HG02884 (cell line): Measurements from ENCODE around the gene ARHGAP24.

Experiments used
- ATAC-seq: cut with Tn5 transposase; IDR thresholded peaks from one replicate; pipeline ENCODE4 v1.9.1; 2021; ENCODE audit warnings: mild to moderate bottlenecking, moderate library complexity; ENCODE audit not compliant: unreplicated experiment

ARHGAP24 gene

DNA sequence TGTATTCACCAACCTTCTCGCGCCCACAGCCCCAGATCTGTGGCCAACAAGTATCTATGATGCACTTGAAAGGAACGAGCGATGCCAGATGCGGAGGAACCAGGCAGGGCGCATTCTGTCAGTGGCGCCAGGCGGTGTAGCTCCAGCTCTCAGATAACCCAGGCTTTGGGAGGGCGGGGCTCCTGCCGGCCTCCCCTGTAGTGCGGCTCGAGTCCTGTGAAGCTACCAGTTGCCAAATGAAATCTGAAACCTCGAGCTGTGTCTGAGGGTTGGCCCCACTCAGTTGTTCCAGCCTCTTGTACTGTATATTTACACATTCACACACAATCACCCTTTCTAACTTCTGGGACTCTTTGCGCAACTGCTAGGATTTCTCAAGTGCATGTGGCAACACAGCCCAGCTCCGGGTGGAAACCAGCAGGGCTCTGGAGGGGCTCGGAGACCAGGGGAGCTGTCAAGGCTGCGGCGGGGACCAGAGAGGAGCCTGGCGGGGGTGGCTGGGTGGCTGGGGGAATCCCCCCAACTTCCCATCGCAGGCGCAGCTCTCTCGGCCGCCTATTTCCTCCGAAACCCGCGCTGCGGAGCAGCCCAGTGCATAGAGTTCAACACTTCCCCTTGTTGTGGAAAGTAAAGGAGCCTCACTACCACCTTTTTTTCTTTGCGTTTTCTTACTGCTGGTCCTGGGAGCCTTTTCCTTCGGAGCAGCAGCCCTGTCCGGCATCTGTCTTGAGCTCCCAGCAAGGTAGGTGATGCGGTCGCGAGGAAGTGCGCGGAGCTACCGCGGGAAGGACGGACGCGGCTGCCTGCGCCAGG lies at the start of gene ARHGAP24:
Gene ARHGAP24, plus strand, starts transcription at position 333 of the 813 bp plus-strand sequence.
- peak; percentile 89 for ATAC-seq

DNA sequence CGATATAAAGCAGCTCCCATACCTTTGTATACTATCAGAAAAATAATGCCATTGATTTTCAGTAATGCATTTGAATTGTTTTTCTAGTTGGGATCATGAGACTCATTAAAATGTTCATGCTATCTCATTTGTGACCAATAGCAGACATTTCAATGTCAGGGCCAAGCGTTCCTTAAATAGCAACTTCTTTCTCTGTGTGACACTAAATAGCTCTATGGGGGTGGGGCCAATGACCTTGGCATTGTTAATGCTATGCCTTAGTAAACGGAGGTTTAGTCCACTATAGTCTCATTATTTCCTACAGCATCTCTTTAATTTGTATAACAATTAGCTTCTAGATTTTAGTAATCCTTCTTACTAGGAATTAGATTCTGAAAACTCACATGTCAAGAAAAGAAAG lies 48.6 kb upstream of the ARHGAP24 start:
- no peak for ATAC-seq

DNA sequence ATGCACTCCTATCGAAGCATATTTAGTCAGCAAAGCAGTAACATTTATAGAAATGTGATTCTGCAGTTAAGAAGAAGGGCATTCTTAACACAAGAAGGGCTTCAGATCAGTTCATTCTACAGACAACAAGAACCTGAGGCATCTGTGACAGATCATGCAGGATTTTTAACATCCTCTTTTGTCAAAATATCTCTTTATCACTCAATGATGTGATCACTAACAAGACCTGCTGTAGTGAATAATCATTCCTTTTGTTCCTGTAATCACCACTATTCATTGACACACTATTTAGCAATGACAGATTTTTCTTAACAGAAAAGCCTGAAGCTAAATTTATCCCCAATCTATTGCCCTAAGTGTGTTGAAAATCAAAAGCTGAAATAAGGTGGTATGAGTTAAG lies 47.8 kb upstream of the ARHGAP24 start:
- ATAC-seq = no peak

DNA sequence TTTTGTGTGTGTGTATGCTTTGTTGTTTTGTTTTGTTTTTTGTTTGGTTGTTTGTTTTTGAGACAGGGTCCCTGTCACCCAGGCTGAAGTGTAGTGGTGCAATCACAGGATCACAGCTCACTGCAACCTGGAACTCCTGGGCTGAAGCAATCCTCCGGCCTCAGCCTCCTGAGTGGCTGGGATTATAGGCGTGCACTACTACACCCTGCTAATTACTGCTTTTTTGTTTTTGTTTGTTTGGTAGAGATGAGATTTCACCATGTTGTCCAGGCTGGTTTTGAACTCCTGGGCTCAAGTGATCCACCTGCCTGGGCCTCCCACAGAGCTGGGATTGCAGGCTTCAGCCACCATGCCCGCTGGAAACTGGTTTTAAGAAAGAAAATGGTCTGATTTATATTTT lies 44.7 kb upstream of the ARHGAP24 start:
- ATAC-seq = no peak

DNA sequence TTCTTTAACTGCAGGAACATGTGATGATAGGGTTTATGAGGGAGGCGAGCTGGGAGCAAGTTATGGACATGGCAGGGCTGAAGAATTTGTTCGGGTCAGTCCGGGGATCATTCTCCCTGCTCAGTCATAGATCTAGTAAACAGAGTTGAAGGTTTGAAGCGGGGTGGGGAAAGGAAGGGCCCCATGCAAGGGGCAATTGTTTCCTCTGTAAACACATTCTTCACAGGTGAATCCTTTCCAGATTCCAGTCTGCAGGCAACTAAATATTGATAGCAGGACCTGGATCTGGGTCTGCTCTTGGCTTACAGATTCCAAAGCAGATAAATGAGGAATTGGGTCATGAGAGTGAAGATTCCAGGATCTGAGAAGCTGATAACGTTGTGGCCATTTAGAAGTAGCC lies 44.3 kb upstream of the ARHGAP24 start:
- no peak for ATAC-seq

DNA sequence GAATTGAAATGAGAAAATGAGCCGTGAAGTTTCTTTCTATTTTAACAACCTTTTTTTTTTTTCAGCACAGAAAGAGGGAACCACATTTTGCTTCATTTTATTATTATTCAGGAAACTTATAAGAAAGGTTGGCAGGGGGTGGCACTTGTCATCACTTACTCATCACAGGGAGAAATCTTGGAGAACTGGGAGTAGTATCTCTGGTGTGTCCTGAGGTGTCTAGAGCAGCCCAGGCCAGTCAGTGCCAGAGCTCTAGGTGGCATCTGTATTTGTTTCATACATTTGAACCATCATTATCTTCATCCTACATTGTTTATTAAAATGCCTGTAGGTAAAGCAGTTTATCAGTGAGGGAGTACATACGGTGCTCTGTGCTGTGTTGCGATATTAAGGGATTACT lies 43.8 kb upstream of the ARHGAP24 start:
- ATAC-seq = no peak

DNA sequence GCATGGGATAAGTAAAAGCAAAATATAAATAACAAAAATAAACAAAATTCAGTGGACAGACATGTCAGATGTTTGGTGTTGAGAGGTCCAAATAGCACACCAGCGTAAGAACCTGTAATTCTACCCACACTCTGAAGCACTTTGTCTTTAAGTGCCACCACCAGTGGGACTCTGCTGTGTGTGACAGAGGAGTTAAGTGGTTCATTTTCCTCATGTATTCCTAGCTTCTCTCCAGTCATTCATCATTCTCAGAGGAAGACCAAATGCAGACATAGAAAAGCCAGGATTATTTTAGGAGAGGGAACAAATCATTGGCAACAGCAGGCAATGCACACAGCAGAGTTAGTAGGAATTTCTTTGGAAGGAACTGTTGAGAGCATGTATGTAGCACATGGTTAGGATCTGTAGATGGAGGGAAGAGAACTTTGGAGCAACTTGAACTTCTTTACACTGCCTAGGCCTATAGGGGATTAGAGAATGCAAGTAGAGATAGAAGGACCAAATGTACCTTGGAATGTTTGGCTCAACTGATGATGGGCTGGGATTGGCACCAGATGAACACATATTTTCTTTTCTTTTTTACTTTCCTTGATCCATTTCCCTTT lies 43.0 kb upstream of the ARHGAP24 start:
- no peak for ATAC-seq

DNA sequence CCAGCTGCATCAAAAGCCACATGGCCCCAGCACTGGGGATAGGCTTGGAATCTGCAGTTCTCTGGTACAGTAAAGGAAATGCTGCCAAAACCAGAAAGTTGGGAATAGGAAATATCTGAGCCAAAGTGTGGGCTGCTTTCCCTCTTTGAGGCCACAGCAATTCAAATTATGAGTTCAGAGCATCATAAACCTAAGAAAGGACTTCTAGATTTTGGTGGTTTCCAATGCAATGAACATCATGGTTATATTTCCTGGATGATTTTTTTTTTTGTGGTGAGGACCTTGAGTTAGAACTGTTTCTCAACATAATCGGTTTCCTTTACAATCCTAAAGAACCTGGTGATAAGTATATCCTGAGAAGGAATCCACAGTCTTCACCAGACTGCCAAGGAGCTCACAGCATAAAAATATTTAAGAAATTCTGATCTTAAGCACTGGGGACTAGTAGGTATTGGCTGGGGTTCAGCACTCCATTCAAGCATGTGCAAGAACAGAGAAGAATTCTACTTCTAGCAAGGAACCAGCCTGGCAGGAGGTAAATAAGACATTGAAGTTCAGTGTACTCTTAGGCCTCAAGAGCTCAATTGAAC lies 29.8 kb upstream of the ARHGAP24 start:
- ATAC-seq = no peak

DNA sequence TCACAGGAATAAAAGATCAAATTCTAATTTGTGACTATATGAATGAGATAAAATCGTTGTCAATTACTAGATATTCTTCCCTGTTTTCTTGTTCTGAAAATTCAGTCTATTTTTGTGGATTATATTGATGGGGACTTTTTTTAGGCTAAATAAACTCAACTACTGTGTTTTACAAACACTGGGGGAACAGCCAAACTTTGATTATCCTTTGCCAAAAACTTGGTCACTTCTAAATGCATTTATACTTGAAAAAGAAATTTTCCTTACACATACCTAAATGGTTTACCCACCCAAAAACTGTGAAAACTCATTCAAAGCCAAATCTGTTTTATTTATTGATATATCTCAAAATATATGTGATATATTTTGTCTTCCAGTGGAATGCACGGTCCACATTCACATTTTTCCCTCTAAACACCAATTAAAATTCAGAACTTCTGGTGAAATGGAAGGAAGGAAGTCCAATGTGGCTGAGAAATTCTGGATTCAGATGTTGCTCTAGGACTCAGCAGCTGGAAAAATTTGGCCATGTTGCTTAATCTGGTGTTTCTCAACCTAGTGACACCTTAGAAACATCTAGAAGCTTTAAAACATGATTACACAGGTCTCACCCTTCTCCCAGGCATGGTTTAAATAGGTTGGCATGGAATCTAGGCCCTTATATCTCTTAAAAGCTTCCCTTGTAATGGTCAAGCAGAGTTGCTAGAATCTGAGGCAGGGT lies 28.6 kb upstream of the ARHGAP24 start:
- no peak for ATAC-seq

DNA sequence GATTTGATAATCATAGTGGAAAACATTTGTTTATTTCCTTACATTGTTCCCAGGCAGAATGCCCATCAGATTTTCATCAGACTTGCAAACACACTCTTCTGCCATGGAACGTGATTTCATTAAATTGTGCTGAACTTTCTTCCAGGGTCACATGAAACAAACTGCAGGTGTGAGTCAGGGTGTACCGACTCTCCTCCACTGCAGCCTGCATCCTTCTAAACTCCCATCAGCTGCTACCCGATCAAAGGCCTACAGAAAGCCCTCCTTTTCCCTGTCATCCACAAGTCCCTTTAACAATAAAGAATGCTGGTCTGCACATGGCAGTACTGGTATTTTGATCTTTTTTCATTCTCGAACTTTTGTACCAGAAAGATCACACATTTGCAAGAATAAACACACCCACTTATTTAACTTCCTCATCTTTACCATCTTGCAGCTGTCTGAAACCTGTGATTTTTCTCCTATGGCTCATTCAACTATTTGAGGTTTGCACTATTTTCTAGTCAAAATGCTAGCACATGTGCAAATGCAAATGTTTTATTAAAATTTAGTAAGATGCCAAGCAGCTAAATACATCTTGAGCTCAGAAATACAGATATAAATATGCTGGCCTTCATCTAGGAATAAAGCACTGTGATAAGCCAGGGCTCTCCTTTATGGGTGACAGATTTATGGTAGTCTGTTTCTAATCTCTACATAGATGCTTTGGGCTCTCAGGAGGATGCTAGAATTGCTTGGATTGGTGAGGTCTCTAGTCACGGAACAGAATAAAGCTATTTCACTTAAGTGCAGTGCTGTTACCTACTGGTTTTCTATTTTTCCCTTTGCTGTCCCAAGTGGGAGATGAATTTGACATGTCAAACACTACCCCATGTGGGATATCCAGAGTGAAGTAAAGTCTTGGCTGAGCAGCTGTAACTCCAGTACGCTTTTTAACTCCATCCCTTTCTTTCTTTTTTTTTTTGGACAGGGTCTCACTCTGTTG lies 25.8 kb upstream of the ARHGAP24 start:
- ATAC-seq = peak; percentile 69

DNA sequence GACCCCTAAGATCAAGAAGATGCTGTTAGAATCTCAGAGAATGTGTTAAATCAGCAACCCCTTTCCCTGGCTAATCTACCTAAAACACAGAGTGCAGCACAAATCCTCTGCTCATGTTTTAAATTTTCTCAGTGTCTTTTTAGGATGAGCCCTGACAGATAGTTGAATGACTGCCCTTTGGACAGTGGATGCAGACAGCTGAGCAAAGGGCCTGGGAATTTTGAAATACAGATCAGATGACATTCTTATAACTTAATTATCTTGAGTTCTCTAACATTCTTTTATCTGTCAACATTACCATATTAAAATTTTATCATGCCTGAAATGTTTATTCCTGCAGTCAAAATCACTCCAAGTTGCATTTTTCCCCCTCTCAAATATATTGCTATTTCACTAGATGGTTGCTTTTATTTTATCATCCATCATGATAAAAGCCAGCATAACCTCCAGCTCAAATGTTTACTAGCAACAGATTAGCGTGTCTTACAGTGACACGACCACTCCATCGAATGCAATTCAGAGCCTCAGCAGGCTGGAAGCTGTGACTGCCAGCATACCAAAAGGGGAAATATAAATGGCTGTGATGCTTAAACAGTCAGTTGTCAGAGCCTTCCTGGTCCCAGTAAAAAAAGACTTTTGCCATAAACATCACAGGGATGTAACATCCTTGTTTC lies 22.8 kb upstream of the ARHGAP24 start:
- ATAC-seq = no peak

DNA sequence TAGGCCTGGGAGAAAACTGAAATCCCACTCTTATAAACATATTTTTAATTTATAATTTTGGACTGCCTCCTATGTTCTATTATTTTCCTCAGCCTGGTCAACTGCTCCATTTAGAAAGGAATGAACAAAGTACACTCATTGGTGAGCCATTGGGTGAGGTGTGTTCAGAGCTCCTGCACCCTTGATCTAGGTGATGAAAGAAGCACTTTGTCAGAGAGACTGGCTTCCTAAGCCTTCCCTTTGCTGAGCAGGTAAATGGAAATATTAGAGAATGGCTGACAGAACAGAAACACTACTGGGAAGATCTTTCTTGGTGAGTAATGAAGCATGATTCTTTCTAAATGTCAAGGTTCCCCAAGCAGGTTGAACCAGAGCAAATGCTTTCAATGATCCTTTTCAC lies 19.0 kb upstream of the ARHGAP24 start:
- ATAC-seq = no peak

DNA sequence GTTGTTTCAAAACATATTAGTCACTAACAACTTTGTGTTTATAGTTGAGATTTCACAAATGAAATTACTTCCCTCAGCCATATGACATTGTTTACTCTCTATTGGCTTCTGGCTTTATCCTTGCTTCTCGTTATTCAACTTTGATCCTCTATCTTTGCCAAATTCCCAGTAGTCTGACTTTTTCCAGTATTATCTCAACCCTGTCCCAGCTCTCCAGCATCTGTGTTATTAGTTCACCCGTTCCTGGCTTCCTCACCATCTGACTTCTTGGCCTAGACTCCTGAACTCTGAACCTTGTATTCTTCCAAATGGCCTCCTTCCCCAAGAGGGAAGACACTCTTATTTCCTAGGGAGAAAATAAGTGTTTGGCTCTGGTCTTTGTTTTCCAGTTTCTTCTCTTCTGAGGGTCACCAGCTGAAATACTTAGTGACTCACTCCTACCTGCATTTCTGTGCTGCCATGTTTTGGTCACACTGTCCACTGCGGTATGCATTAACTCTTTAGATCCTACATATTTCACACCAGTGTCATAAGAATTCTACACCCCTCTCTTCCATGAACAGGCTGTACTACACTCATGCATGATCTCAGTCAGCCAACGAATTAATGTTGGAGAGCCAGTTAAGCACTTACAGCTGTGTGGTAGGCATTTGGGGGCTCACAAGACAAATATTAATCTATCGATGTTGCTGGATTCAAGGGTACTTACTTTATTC lies 17.0 kb upstream of the ARHGAP24 start:
- ATAC-seq = no peak

DNA sequence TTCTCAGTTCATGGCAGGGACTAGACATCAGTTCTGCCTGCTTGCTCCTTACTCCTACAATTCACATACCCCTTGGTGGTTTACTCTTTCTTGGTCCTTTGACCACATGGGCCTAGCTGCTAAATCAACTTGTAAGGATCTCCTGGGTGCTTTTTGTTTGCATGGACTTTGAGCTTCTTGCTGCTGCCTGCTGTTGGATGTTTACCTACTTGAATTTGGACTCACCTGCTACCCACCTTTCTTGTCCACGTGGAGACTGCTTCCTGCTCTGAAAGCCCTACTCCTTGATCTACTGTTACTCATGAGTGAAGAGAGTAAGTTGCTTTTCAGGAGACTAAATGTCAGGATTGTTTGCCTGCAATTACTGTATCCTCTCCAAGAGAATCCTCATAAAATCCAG lies 15.2 kb upstream of the ARHGAP24 start:
- ATAC-seq = no peak

DNA sequence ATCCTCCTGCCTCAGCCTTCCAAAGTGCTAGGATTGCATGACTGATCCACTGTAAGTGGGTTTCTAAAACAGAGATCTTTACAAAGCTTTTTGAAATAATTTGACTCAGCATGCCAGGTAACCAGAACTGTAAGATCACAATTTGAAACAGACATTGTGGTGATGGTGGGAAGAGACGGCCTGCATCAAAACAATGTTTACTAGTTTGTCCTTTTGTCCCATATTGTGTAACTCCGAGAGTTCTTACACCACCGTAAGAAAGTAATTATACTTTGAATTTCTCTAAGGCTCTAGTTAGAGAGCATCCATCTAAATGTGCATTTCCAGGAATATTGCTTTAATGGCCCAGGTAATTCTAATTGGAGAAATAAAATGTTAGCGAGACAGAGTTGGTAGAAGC lies 594 bp upstream of the ARHGAP24 start:
- no peak for ATAC-seq

DNA sequence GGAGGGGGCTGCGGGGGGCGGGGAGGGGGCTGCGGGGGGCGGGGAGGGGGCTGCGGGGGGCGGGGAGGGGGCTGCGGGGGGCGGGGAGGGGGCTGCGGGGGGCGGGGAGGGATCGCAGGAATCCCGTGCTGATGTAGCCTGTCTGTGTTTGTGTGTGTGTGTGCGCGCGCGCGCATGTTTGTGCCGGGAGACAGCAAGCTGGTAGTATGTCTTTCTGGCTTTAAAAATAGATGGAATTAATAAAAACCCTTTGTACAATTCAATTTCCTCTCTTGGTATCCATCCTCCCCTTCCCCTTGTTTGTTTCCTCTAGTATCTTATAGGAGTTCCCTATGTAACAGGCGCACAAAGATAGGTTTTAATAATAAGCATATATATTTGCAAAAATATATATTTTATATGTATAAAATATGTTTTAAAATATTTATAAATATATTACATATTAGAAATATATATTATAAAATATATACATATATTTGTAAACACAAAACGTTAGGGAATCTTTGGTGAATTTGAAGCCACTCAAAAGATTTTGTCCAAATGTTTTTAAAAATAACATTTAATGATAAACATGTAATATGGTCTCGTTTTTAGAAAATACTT lies 782 bp downstream of the ARHGAP24 start:
- no peak for ATAC-seq

DNA sequence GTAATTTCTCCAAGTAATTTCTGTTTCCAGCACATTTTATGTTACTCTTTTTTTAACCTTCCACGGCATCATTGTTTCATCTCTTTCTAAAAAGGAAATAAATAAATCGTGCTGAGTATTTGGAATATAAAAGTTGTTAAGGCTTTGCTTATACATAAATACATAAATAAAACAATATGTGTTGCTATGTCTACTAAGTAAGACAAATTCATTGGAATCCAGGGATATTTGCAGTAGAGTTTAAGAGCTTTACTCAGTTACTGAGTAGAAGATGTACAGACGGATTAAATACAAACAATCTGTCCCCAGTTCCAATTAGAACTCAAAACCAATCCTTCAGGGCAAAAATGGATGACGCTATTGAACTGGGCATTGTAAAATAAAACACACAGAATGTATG lies 1.4 kb downstream of the ARHGAP24 start:
- ATAC-seq = no peak

DNA sequence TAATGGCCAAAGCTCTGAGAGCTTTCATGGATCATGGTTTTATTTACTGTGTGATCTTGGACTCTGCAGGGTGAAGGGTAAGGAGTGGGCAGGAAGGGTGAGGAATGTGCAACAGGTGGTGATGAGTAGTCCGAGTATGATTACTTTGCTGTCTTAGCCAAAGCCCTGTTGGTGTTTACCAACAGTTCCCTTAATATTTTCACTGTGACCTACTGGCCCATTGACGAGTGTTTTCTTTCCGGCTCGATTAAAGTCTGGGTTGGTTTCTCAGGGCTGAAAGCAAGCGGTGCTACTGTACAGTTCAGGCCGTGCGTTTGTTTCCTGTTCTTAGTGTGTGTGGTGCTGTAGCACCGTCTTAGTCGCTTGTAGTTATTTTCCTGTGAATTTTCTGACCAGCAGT lies 2.6 kb downstream of the ARHGAP24 start:
- no peak for ATAC-seq

DNA sequence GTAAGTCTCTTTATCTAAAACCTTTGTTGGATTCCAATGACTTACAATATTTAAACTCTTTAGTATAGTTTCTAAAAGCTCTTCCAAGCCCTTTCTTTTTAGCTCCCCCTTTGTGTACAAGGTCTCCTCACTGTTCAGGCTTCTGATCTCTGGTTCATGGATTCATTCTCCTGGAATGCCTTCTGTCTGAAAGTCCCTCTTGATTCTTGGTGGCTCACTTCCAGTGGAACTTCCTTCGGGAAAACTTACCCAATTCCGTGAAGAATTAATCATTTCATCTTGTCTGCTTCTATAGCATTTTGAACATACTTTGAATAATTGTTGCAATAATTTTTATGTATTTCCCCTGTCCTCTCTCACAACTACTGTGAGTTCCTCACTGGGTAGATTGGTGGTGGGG lies 3.6 kb downstream of the ARHGAP24 start:
- ATAC-seq = no peak
